H1 (cell line): ENCODE data around the gene SERPINE3. TPM values are rescaled to one million over a fixed set of nuclear protein-coding genes. Genes with fewer than 3 reads are reported as not detected.

ENCODE experiments used
- CTCF ChIA-PET: fragments of 300-600 bp; sonication (Branson Sonifier 250); formaldehyde crosslinking; loops from one replicate; lab custom pipeline; 2021; ENCODE audit not compliant: partially characterized antibody; lab: Charles Lee
- POLR2A ChIA-PET: fragments of 300-600 bp; sonication (Branson Sonifier 250); formaldehyde crosslinking; loops from one replicate; lab custom pipeline; 2021; ENCODE audit warnings: inconsistent platforms; ENCODE audit not compliant: partially characterized antibody; lab: Charles Lee
- DNase-seq, 2 experiments: peaks; one replicate each; pipeline versions ENCODE4 v3.0.0 to v3.0.0-alpha.2; 2010 to 2022; ENCODE audit warnings: low spot score in 2 of 2, low read depth in 1 of 2, mixed read lengths in 1 of 2
- FAIRE-seq: peaks from 2 replicates; lab custom pipeline; 2011; peaks lifted over from hg19 to GRCh38; lab: Jason Lieb, UNC
- H2AFZ ChIP-seq: 2 replicates; pipeline ENCODE4 v1.8.1; 2012; ENCODE audit warnings: low read length, inconsistent platforms
- H2AK5ac ChIP-seq: 2 replicates; pipeline ENCODE4 v1.6.1; 2013; ENCODE audit warnings: low read depth, low read length
- H2BK120ac ChIP-seq: replicated peaks from 2 replicates; pipeline ENCODE3; 2013; ENCODE audit warnings: low read depth, low read length, inconsistent platforms
- H2BK12ac ChIP-seq: 2 replicates; pipeline ENCODE4 v1.6.1; 2013; ENCODE audit warnings: low read depth, low read length
- H2BK15ac ChIP-seq: 2 replicates; pipeline ENCODE4 v1.6.1; 2013; ENCODE audit warnings: low read length
- H2BK20ac ChIP-seq: 2 replicates; pipeline ENCODE4 v1.6.1; 2013; ENCODE audit warnings: low read length
- H2BK5ac ChIP-seq: 2 replicates; pipeline ENCODE4 v1.6.1; 2013; ENCODE audit warnings: low read depth, low read length
- H3K14ac ChIP-seq: 2 replicates; pipeline ENCODE4 v1.6.1; 2013; ENCODE audit warnings: inconsistent platforms; ENCODE audit not compliant: insufficient read length
- H3K18ac ChIP-seq: 2 replicates; pipeline ENCODE4 v1.6.1; 2013; ENCODE audit warnings: low read length; ENCODE audit errors: extremely low read depth
- H3K23ac ChIP-seq: 2 replicates; pipeline ENCODE4 v1.6.1; 2013; ENCODE audit warnings: inconsistent platforms; ENCODE audit not compliant: insufficient read length
- H3K23me2 ChIP-seq: 2 replicates; pipeline ENCODE4 v1.6.1; 2013; ENCODE audit warnings: low read depth, low read length
- H3K27ac ChIP-seq: 2 replicates; pipeline ENCODE4 v1.6.1; 2011; ENCODE audit warnings: low read depth, low read length, inconsistent platforms
- H3K27me3 ChIP-seq, 4 experiments: replicated peaks in 1 of 4; 1 replicate in 1 of 4; 2 replicates in 3 of 4; pipeline versions ENCODE4 v1.6.1 to v1.8.1; 2011 to 2013; ENCODE audit warnings: low read length in 3 of 4, mild to moderate bottlenecking in 3 of 4, inconsistent platforms in 2 of 4, mixed read lengths in 2 of 4, moderate library complexity in 1 of 4; ENCODE audit not compliant: control insufficient read depth in 3 of 4, insufficient read depth in 3 of 4; ENCODE audit errors: extremely low read depth in 1 of 4
- H3K36me3 ChIP-seq, 4 experiments: 2 replicates each; pipeline versions ENCODE4 v1.6.1 to v1.8.1; 2011 to 2013; ENCODE audit warnings: mild to moderate bottlenecking in 4 of 4, low read length in 3 of 4, moderate library complexity in 2 of 4, control low read depth in 1 of 4, inconsistent platforms in 1 of 4; ENCODE audit not compliant: insufficient read depth in 4 of 4, control insufficient read depth in 2 of 4
- H3K4ac ChIP-seq: replicated peaks from 2 replicates; pipeline ENCODE3; 2013; ENCODE audit warnings: low read length, low read depth, mixed read lengths, inconsistent platforms; ENCODE audit not compliant: insufficient read length
- H3K4me1 ChIP-seq, 4 experiments: replicated peaks in 1 of 4; 1 replicate in 1 of 4; 2 replicates in 3 of 4; pipeline versions ENCODE4 v1.6.1 to v1.8.1; 2011 to 2013; ENCODE audit warnings: low read length in 3 of 4, inconsistent platforms in 2 of 4, mixed read lengths in 1 of 4; ENCODE audit not compliant: insufficient read depth in 4 of 4, control insufficient read depth in 3 of 4
- H3K4me2 ChIP-seq, 2 experiments: 2 replicates each; pipeline versions ENCODE4 v1.6.1 to v1.8.1; 2011 to 2013; ENCODE audit warnings: low read depth in 2 of 2, low read length in 2 of 2, control low read depth in 1 of 2, inconsistent platforms in 1 of 2, mild to moderate bottlenecking in 1 of 2; ENCODE audit not compliant: insufficient read depth in 1 of 2
- H3K4me3 ChIP-seq, 4 experiments: fragments of 200-600, 300-600 bp in 1 of 4; sonication (generic), shearing (Covaris generic), sonication (Bioruptor Twin) in 1 of 4; 2 replicates each; pipeline versions ENCODE4 v1.5.1 to v1.8.1; 2011 to 2016; ENCODE audit warnings: low read length in 4 of 4, low read depth in 3 of 4, control low read depth in 2 of 4, inconsistent platforms in 2 of 4, mild to moderate bottlenecking in 2 of 4, mixed read lengths in 1 of 4, moderate library complexity in 1 of 4; ENCODE audit not compliant: insufficient read depth in 2 of 4; ENCODE audit errors: extremely low read depth in 1 of 4
- H3K56ac ChIP-seq: replicated peaks from 2 replicates; pipeline ENCODE3; 2013; ENCODE audit warnings: low read depth, mild to moderate bottlenecking, mixed read lengths, low read length, inconsistent platforms; ENCODE audit not compliant: insufficient read length
- H3K79me1 ChIP-seq: 2 replicates; pipeline ENCODE4 v1.6.1; 2013; ENCODE audit warnings: low read depth, low read length, control low read depth
- H3K79me2 ChIP-seq, 2 experiments: 2 replicates each; pipeline versions ENCODE4 v1.6.1 to v1.8.1; 2012 to 2013; ENCODE audit warnings: low read length in 2 of 2, mild to moderate bottlenecking in 2 of 2, inconsistent platforms in 1 of 2; ENCODE audit not compliant: insufficient read depth in 2 of 2, control insufficient read depth in 1 of 2
- H3K9ac ChIP-seq, 4 experiments: replicated peaks in 1 of 4; 1 replicate in 1 of 4; 2 replicates in 3 of 4; pipeline versions ENCODE4 v1.6.1 to v1.8.1; 2011 to 2013; ENCODE audit warnings: low read depth in 3 of 4, low read length in 3 of 4, control low read depth in 2 of 4, mild to moderate bottlenecking in 2 of 4, moderate library complexity in 2 of 4, inconsistent platforms in 1 of 4; ENCODE audit errors: extremely low read depth in 1 of 4
- H3K9me3 ChIP-seq, 2 experiments: 2 replicates each; pipeline versions ENCODE4 v1.6.1 to v1.8.1; 2012 to 2013; ENCODE audit warnings: mild to moderate bottlenecking in 2 of 2, moderate library complexity in 2 of 2, control low read depth in 1 of 2, inconsistent platforms in 1 of 2, low read depth in 1 of 2, low read length in 1 of 2, mixed read lengths in 1 of 2; ENCODE audit not compliant: insufficient read depth in 2 of 2
- H4K20me1 ChIP-seq, 2 experiments: replicated peaks in 1 of 2; 2 replicates each; pipeline versions ENCODE3 to v1.8.1; 2011 to 2013; ENCODE audit warnings: inconsistent platforms in 2 of 2, low read length in 2 of 2, mild to moderate bottlenecking in 1 of 2; ENCODE audit not compliant: insufficient read depth in 2 of 2, control insufficient read depth in 1 of 2
- H4K5ac ChIP-seq: 2 replicates; pipeline ENCODE4 v1.6.1; 2013; ENCODE audit warnings: low read length, low read depth, mixed read lengths, inconsistent platforms; ENCODE audit not compliant: insufficient read length
- H4K8ac ChIP-seq: 2 replicates; pipeline ENCODE4 v1.8.0; 2013; ENCODE audit warnings: mild to moderate bottlenecking, moderate library complexity, low read length, inconsistent platforms; ENCODE audit not compliant: insufficient read depth; ENCODE audit errors: extremely low read depth
- H4K91ac ChIP-seq: replicated peaks from 2 replicates; pipeline ENCODE3; 2013; ENCODE audit warnings: low read length, mixed read lengths, inconsistent platforms; ENCODE audit not compliant: insufficient read length
- FOSL1 ChIP-seq: IDR thresholded peaks from 2 replicates; pipeline ENCODE4 v1.6.1; 2011; ENCODE audit warnings: mild to moderate bottlenecking, low read depth, low read length, moderate library complexity; ENCODE audit not compliant: insufficient read depth
- JUND ChIP-seq: IDR thresholded peaks from 2 replicates; pipeline ENCODE4 v1.6.1; 2011; ENCODE audit warnings: mild to moderate bottlenecking, improper control_type of control experiment, low read length
- SP4 ChIP-seq: IDR thresholded peaks from 2 replicates; pipeline ENCODE4 v1.6.1; 2012; ENCODE audit warnings: low read length, inconsistent platforms
- SUZ12 ChIP-seq: fragments of 200-600 bp; sonication (generic); IDR thresholded peaks from 2 replicates; pipeline ENCODE4 v1.6.1; 2012; ENCODE audit warnings: mild to moderate bottlenecking, inconsistent platforms, low read length, moderate library complexity, mixed read lengths
- WGBS, 2 experiments: shearing (Covaris generic) in 1 of 2; methylation state at CpG; one replicate each; pipeline versions ENCODE4 v1.1.6 to v1.1.7; 2013 to 2015; ENCODE audit warnings: low lambda C conversion rate in 2 of 2, mixed read lengths in 2 of 2, inconsistent platforms in 1 of 2, low coverage in 1 of 2, missing lambda C conversion rate in 1 of 2; ENCODE audit not compliant: insufficient replicate concordance in 2 of 2, insufficient coverage in 1 of 2, insufficient read length in 1 of 2; ENCODE audit errors: extremely low coverage in 1 of 2, missing lambda C conversion rate in 1 of 2; 5-methylcytosine and 5-hydroxymethylcytosine counted together
- polyA plus RNA-seq, 7 experiments: library from polyadenylated mRNA; depleted of rRNA in 3 of 7; stranded (reverse) in 5 of 7; unstranded in 2 of 7; fragments of >200 nt in 5 of 7; fragments of 200-250 nt in 2 of 7; gene quantifications; 1 replicate in 5 of 7; 2 replicates in 1 of 7; 4 replicates in 1 of 7; pipeline versions ENCODE4 v1.2.1 to v1.2.3, GENCODE V29; 2011 to 2013; ENCODE audit warnings: missing spikeins in 2 of 7, mixed read lengths in 2 of 7
- total RNA-seq: library from RNA; stranded (reverse); fragmentation: NEBNext Ultra II Directional; extraction: Animal tissue kit (Norgen Biotek cat#: 25700); gene quantifications from 2 replicates; pipeline ENCODE4 v1.2.1, GENCODE V29; 2021
- TF ChIP-seq, protein P1 (sequence below), 3 experiments: IDR thresholded peaks; 1 replicate in 2 of 3; 2 replicates in 1 of 3; pipeline versions ENCODE4 v1.5.1 to v1.6.1; 2011; ENCODE audit warnings: low read length in 3 of 3, mild to moderate bottlenecking in 3 of 3, inconsistent platforms in 2 of 3, low read depth in 1 of 3, moderate library complexity in 1 of 3; ENCODE audit not compliant: insufficient read depth in 1 of 3; ENCODE audit errors: control extremely low read depth in 1 of 3
- TF ChIP-seq, protein P2 (sequence below): IDR thresholded peaks from 2 replicates; pipeline ENCODE4 v1.6.1; 2012; ENCODE audit warnings: inconsistent platforms

The SERPINE3 gene
- total and polyA plus RNA-seq, 2 of the 8 experiments (the other 6 are each of a cell fraction or from before 2014, with no cell fraction given) = 0.34 to 1.0 TPM

DNA sequence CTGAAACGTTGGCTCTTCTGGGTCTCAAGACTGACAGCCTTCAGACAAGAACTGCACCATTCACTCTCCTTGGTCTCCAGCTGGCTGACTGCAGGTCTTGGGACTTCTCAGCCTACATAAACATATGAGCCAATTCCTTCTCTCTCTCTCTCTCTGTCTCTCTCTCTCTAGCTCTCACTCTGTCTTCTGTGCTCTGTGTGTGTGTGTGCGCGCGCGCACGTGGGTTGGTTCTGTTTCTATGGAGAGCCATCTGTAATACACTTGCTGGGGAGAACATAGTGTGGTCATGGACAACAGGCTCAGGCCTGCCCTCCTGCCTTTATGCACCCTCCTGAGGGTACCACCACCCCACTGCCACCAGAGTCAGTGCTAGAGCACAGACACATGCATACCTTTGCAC lies 13.7 kb upstream of the SERPINE3 start:
- Histone ChIP-seq H3K79me2 (no peaks in the 10 kb centered on the region), H3K23ac (no peak overlapping the region), H4K5ac (peak overlapping the region; percentile 18), H2BK20ac (peak overlapping the region; percentile 94; the same call in 1 of the 2 replicates), H3K36me3 (no peaks in the 10 kb centered on the region), H3K27me3 (no peaks in the 10 kb centered on the region), H3K4me2 (peak overlapping the region in 1 of 2 experiments; percentile 8; a peak in 1 of 4 replicates), H2BK120ac (peak overlapping the region; percentile 13), H2AFZ (no peak overlapping the region), H2BK5ac (peak overlapping the region; percentile 45; the same call in 1 of the 2 replicates), H4K91ac (peak overlapping the region; percentile 12), H3K9me3 (no peaks in the 10 kb centered on the region), H3K4me3 (no peak overlapping the region), H3K23me2 (no peaks in the 10 kb centered on the region; the same call in 1 of the 2 replicates), H3K4ac (peak overlapping the region; percentile 54), H3K56ac (no peak overlapping the region), H3K27ac (no peak overlapping the region), H2BK12ac (peak overlapping the region; percentile 86; the same call in 1 of the 2 replicates), H3K14ac (no peak overlapping the region), H3K9ac (no peak overlapping the region), H3K79me1 (no peaks in the 10 kb centered on the region), H4K8ac (no peak overlapping the region; the same call in 1 of the 2 replicates), H4K20me1 (no peaks in the 10 kb centered on the region), H3K4me1 (peaks cover 4 to 16% (median 15%) of the 10 kb centered on the region in 4 experiments; a peak in 6 of 7 replicates), H2AK5ac (no peak overlapping the region), H2BK15ac (peak overlapping the region; percentile 93; the same call in 1 of the 2 replicates), H3K18ac (peak overlapping the region; percentile 89)
- ChIA-PET POLR2A (interaction anchor here (0.9 to 2.1 kb wide), 3 partner anchors 13 to 170 kb away, joined by 3 to 5 read pairs (median 3); no protein-coding TSS in a partner anchor), CTCF (interaction anchor here (0.5 to 1.3 kb wide), 4 partner anchors 10 to 180 kb away, joined by 3 to 4 read pairs (median 3); no protein-coding TSS in a partner anchor)
- TF ChIP-seq SUZ12 (no peak), JUND (no peak), SP4 (no peak), FOSL1 (no peak)
- TF ChIP-seq, protein P1, sequence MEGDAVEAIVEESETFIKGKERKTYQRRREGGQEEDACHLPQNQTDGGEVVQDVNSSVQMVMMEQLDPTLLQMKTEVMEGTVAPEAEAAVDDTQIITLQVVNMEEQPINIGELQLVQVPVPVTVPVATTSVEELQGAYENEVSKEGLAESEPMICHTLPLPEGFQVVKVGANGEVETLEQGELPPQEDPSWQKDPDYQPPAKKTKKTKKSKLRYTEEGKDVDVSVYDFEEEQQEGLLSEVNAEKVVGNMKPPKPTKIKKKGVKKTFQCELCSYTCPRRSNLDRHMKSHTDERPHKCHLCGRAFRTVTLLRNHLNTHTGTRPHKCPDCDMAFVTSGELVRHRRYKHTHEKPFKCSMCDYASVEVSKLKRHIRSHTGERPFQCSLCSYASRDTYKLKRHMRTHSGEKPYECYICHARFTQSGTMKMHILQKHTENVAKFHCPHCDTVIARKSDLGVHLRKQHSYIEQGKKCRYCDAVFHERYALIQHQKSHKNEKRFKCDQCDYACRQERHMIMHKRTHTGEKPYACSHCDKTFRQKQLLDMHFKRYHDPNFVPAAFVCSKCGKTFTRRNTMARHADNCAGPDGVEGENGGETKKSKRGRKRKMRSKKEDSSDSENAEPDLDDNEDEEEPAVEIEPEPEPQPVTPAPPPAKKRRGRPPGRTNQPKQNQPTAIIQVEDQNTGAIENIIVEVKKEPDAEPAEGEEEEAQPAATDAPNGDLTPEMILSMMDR (IDR thresholded peaks at IDR 0.05; ENCODE audit: control extremely low read depth in 1 of 3, insufficient read depth in 1 of 3, low read depth in 1 of 3, low read length in 3 of 3) = no peak
- TF ChIP-seq, protein P2, sequence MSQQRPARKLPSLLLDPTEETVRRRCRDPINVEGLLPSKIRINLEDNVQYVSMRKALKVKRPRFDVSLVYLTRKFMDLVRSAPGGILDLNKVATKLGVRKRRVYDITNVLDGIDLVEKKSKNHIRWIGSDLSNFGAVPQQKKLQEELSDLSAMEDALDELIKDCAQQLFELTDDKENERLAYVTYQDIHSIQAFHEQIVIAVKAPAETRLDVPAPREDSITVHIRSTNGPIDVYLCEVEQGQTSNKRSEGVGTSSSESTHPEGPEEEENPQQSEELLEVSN = no peak
- 93% methylated on average over 6 of the region's 6 CpGs; no CpG with 5 or more reads in 1 of the 2 experiments for WGBS, 2 experiments
- DNase-seq (no peak), FAIRE-seq (no peak)
